HG03520 (cell line): ENCODE measurements around the gene LYAR.

Experiments used
- ATAC-seq: cut with Tn5 transposase; IDR thresholded peaks from one replicate; pipeline ENCODE4 v1.9.1; 2021; ENCODE audit warnings: mild to moderate bottlenecking, moderate library complexity; ENCODE audit not compliant: unreplicated experiment

Gene LYAR, protein sequence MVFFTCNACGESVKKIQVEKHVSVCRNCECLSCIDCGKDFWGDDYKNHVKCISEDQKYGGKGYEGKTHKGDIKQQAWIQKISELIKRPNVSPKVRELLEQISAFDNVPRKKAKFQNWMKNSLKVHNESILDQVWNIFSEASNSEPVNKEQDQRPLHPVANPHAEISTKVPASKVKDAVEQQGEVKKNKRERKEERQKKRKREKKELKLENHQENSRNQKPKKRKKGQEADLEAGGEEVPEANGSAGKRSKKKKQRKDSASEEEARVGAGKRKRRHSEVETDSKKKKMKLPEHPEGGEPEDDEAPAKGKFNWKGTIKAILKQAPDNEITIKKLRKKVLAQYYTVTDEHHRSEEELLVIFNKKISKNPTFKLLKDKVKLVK

GRCh38 chr4:4289941-4290850 is at the start of gene LYAR, which contains the start of gene ZBTB49:
LYAR (minus strand) TSS chr4:4290154; CDS start chr4:4283742, 6,412 bp downstream.
ZBTB49 (plus strand) TSS chr4:4290251; CDS start chr4:4299946, 9,695 bp downstream.
- ATAC-seq = peak; percentile 84

GRCh38 chr4:4339504-4340085 is 49.6 kb upstream of the LYAR start:
- ATAC-seq = no peak

- no peak for ATAC-seq
These were observed 48.5 kb upstream of the LYAR start for GRCh38 chr4:4338210-4339001.

DNA sequence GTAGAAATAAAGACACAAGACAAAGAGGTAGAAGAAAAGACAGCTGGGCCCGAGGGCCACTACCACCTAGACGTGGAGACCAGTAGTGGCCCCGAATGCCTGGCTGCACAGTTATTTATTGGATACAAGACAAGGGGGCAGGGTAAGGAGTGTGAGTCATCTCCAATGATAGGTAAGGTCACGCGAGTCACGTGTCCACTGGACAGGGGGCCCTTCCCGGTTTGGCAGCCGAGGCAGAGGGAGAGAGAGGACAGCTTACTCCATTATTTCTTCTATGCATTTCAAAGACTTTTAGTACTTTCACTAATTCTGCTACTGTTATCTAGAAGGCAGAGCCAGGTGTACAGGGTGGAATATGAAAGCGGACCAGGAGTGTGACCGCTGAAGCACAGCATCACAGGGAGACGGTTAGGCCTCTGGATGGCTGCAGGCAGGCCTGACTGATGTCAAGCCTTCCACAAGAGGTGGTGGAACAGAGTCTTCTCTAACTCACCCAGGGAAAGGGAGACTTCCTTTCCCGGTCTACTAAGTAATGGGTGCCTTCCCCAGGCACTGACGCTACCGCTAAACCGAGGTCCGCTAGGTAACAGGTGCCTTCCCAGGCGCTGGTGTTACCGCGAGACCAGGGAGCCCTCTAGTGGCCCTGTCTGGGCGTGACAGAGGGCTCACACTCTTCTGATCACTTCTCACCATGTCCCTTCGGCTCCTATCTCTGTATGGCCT is 45.0 kb upstream of the LYAR start:
- peak; percentile 69 for ATAC-seq

GRCh38 chr4:4333265-4333706 is 43.3 kb upstream of the LYAR start:
- no peak for ATAC-seq

DNA sequence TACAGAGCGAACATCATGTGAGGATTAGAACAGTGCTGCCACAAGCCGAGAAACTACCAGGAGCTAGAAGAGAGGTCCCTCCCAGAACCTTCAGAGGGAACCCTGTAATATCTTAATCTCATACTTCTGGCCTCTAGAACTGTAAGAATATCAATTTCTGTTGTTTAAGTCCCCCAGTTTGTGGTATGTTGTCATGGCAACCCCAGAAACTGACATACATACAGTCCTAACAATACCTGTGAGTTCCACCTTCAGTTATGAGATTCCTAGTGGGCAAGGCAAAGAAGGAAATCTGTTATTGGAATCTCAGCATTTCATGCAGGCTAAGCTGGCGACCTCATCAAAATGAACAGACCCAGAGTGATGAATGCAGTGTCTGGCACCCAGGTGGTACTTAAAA is 42.6 kb upstream of the LYAR start:
- no peak for ATAC-seq

GRCh38 chr4:4330794-4331193 is 40.8 kb upstream of the LYAR start:
- no peak for ATAC-seq

GRCh38 chr4:4329496-4329895 is 39.5 kb upstream of the LYAR start:
- ATAC-seq = no peak

GRCh38 chr4:4328840-4329239 is 38.9 kb upstream of the LYAR start:
- ATAC-seq = no peak

DNA sequence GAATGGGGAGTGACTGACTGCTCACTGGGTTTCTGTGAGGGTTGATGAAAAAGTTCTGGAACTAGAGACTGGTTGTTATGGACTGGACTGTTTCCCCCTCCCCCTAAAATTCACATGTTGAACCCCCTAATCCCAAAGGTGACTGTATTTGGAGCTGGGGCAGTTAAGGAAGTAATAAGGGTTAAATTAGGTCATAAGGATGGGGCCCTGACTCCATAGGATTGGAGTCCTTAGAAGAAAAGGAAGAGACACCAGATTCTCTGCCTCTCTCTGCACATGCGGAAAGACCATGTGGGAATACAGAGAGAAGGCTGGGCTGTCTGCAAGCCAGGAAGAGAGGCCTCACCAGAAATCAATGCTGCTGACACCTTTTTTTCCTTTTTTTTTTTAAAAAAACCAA is 38.3 kb upstream of the LYAR start:
- no peak for ATAC-seq

DNA sequence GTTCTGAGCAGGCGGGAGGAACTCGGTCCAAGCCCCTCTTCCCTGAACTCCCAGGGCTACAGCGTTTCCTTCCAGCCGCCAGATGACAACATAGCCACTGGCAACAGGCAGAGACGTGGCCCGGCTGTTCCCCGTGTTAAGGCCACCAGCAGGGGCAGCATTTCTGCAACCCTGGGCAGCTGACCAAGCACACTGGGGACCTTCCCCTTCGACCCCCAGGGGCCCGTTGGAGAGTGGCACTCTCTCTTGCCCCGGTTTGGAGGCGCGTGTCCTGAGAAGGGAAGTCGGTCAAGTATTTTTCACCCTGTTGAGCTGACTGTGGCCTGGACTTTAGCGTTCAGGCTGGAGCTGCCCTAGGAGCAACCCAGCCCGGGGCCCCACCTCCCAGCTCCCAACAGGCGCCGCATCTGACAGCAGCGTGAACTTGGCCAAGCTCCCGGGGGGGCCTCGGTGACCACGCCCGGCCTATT is 37.7 kb upstream of the LYAR start:
- ATAC-seq = no peak

- ATAC-seq = no peak
These were observed 36.2 kb upstream of the LYAR start for GRCh38 chr4:4326166-4326565.

- ATAC-seq = no peak
These were observed 35.4 kb upstream of the LYAR start for GRCh38 chr4:4325321-4325720.

DNA sequence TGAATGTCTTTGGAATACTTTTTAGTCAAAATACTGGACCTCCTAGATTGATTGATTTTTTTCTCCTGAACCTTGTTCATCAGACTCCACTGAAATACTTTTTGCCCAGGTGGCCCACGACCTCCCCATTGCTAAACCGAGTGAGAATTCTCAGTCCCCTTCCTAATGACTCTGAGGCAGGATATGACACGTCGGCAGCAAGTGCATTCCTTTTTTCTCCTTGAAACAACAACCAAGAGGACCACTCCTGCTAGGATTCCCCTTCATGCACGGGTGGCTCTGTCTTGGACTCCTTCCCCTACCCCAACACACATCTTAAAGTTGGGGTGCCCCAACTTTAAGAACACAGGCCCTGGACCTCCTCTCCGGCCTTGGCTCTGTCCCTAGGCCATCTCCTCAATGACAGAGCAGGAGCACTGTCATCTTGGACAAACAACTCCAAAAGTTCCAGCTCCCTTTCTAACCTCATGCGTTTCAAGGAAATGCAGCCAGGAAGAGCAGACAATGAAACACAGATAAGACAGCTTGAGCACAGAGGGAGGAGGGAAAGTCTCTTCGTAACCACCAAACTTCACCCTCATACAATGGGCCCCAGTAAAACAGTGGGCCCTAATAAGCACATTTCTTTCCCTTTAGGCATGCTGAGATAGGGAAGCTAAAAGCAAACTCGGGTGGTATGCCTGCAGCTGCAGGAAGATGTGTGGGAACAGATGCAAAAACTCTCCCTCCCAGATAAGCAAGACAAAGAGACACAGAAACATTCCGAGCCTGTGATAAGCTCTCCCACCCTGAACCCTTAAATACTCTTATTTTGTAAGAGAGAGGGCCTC is 34.0 kb upstream of the LYAR start:
- ATAC-seq = no peak

DNA sequence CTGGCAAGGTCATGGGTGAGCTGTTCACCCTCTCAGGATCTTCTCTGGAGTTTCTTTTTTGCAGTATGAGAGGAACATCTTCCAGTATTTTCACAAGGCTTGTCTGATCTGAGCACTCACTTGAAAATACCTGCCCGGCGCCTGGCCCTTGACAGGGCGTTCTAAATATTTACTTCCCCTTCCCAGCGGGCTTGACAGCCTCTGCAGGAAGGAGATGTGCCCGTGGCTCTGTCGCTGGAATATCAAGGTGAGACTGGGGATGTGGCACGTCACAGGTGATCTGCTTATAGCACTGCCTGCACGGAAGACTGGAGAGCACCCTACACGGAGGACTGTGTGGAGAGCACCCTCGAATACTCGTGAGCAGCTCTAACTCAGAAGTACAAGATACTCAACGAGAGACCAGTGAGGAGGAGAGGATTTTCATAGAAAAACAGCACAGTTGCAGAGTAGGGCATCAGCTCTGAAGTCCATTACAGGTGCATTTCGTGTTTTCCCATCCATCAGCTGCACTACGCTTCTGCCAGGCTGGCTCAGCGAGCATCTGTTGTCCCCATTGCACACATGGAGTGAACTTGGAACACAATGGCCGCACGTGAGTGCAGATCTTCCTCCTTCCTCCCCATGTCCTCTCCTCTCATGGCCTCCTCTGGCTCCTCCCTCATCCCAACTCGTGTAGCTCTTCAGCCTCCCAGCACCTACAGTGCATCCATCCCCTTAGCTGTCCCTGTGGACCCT is 32.2 kb upstream of the LYAR start:
- no peak for ATAC-seq

DNA sequence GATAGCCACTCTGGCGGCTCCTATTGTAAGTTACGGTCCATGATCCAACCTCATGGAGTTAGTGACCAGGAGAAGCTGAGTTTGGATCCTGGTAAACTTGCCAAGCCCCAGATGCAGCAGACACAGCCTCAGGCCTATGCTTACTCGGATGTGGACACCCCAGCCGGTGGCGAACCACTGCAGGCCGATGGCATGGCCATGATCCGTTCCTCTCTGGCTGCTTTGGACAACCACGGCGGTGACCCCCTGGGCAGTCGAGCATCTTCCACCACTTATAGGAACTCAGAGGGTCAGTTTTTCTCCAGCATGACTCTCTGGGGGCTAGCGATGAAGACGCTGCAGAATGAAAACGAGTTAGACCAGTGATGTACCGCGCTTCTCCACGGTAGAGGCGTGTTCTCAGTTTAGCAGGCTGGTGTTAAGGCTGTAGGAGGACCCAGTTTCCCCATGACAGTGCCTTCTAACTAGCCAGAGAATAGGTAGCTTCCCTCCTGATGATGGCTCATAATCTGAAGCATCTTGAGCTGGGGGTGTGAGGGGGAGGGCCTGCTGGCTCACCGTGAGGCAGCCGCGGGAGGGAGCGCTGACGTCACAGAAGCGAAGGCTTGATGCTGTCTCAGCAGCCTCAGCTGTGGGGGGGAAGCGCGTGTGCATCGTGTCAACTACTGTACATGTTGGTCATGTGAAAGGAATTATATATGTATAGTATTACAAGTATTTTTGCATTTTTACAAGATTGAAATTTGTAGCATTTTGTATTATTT is 31.2 kb upstream of the LYAR start:
- no peak for ATAC-seq

DNA sequence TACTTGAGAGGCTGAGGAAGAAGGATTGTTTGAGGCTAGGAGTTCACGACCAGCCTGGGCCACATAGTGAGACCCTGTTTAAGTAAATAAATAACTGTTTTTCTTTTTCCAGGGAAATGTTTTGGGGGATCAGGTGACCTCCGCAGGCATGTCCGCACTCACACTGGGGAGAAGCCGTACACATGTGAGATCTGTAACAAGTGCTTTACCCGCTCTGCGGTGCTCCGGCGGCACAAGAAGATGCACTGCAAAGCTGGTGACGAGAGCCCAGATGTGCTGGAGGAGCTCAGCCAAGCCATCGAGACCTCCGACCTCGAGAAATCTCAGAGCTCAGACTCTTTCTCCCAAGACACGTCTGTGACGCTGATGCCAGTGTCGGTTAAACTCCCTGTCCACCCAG is 30.6 kb upstream of the LYAR start:
- ATAC-seq = no peak
